Spleen (tissue), 11 donors: ENCODE results near the gene NFYC. TPM values are rescaled to one million over a fixed set of nuclear protein-coding genes. Genes with fewer than 3 reads are reported as not detected.
"Not testable (repeated sequence)": the region's sequence is repeated elsewhere in the genome, so short reads cannot be mapped to it uniquely, and the experiment has no call there.

Source experiments
- DNase-seq: peaks from one replicate; pipeline ENCODE4 v3.0.0-alpha.2; 2020
- H3K27ac ChIP-seq, 8 donors: fragments of 200-600 bp; sonication (generic) in 7 of 8; 1 replicate in 4 of 8; 2 replicates in 4 of 8; pipeline versions ENCODE4 v1.5.0 to v1.8.0; 2016 to 2021; ENCODE audit warnings: inconsistent platforms in 4 of 8, mild to moderate bottlenecking in 4 of 8, moderate library complexity in 1 of 8
- H3K27me3 ChIP-seq, 7 donors: fragments of 200-600 bp; sonication (generic) in 6 of 7; replicated peaks in 1 of 7; 1 replicate in 4 of 7; 2 replicates in 3 of 7; pipeline versions ENCODE4 v1.5.0 to v1.8.0; 2016 to 2021; ENCODE audit warnings: inconsistent platforms in 3 of 7, mild to moderate bottlenecking in 1 of 7
- H3K36me3 ChIP-seq, 6 donors: fragments of 200-600 bp; sonication (generic) in 5 of 6; 1 replicate in 4 of 6; 2 replicates in 2 of 6; pipeline versions ENCODE4 v1.5.0 to v1.8.0; 2016 to 2021; ENCODE audit warnings: inconsistent platforms in 2 of 6
- H3K4me1 ChIP-seq, 6 donors: fragments of 200-600 bp; sonication (generic) in 5 of 6; 1 replicate in 3 of 6; 2 replicates in 3 of 6; pipeline versions ENCODE4 v1.5.0 to v1.8.0; 2016 to 2021; ENCODE audit warnings: inconsistent platforms in 3 of 6
- H3K4me3 ChIP-seq, 8 donors: fragments of 200-600 bp; sonication (generic) in 7 of 8; 1 replicate in 4 of 8; 2 replicates in 4 of 8; pipeline versions ENCODE4 v1.5.0 to v1.8.0; 2016 to 2021; ENCODE audit warnings: inconsistent platforms in 4 of 8, mild to moderate bottlenecking in 4 of 8, moderate library complexity in 2 of 8
- H3K9me3 ChIP-seq, 8 donors: fragments of 200-600 bp; sonication (generic) in 7 of 8; 1 replicate in 4 of 8; 2 replicates in 4 of 8; pipeline versions ENCODE4 v1.5.0 to v1.8.0; 2016 to 2021; ENCODE audit warnings: inconsistent platforms in 4 of 8
- CTCF ChIP-seq, 11 experiments: fragments of 200-600 bp in 7 of 11; fragments of 450-650 bp in 4 of 11; sonication (generic) in 4 of 11; IDR thresholded peaks in 8 of 11; conservative IDR thresholded peaks in 3 of 11; 1 replicate in 7 of 11; 2 replicates in 4 of 11; pipeline versions ENCODE4 v1.4.0 to v1.8.0; 2016 to 2021; ENCODE audit warnings: antibody characterized with exemption in 11 of 11, inconsistent platforms in 4 of 11, mild to moderate bottlenecking in 1 of 11
- POLR2A ChIP-seq, 3 donors: fragments of 450-650 bp; IDR thresholded peaks; one replicate each; pipeline ENCODE4 v1.5.1; 2017; ENCODE audit warnings: antibody characterized with exemption in 3 of 3, mild to moderate bottlenecking in 1 of 3
- POLR2AphosphoS5 ChIP-seq, 3 donors: sonication (generic); formaldehyde crosslinking; IDR thresholded peaks; one replicate each; pipeline ENCODE4 v1.5.1; 2017; ENCODE audit warnings: antibody characterized with exemption in 3 of 3
- WGBS, 5 donors: extraction: QIAGEN DNeasy Blood & Tissue Kit in 3 of 5; methylation state at CpG; one replicate each; pipeline versions ENCODE4 v1.1.5 to v1.1.7; 2013 to 2018; 5-methylcytosine and 5-hydroxymethylcytosine counted together
- intact Hi-C: fragments of 100-400 bp; cut with DNase I; formaldehyde crosslinking; loops from one replicate; pipeline ENCODE4 v1.15.0; 2023; ENCODE audit warnings: low total_unique reads
- polyA plus RNA-seq, 3 donors: library from polyadenylated mRNA; stranded (reverse); fragments of 200-250 nt; gene quantifications; one replicate each; pipeline ENCODE4 v1.2.1, GENCODE V29; 2013
- total RNA-seq, 7 donors: library from RNA; depleted of rRNA in 3 of 7; stranded (reverse); fragments of >200 nt in 3 of 7; fragmentation: NEBNext Ultra II Directional in 4 of 7; extraction: Animal tissue kit (Norgen Biotek cat#: 25700) in 4 of 7; gene quantifications; one replicate each; pipeline versions ENCODE4 v1.1.0 to v1.2.1, GENCODE V29; 2016 to 2021
- donor health status: healthy with polysubstance abuse.
- donor health status: DM: no; HTN: no; CAD: no; lungs with moderate emphysema.
- donor health status: DM: no; HTN: no; CAD: no.
- donor health status: Bipolar disorder and iron deficiency.
- donor health status: healthy.
- donor health status: DM: no; HTN: no; CAD: no.
- donor health status: DM: yes; HTN: yes; CAD: no.

NFYC gene
- total and polyA plus RNA-seq, 10 donors, result 34.6 to 99.0 (median 67.7) TPM

- Histone ChIP-seq H3K36me3 (peaks cover 0 to 6% (median 0%) of the 10 kb centered on the region in 6 donors), H3K27me3 (no peaks in the 10 kb centered on the region), H3K4me1 (peaks cover 62 to 93% (median 91%) of the 10 kb centered on the region in 6 donors), H3K9me3 (no peaks in the 10 kb centered on the region), H3K4me3 (peak overlapping the region in 1 of 8 donors; percentile 0), H3K27ac (peak overlapping the region in 7 of 8 donors; percentile 14 to 100 (median 55))
- no peak for DNase-seq
- 59 to 77% (median 73%) methylated on average over 4 of the region's 4 CpGs for WGBS, 5 donors
- intact Hi-C loops, result no loop called here
- TF ChIP-seq POLR2AphosphoS5 (IDR thresholded peaks at IDR 0.05), result no peak
- TF ChIP-seq POLR2A (IDR thresholded peaks at IDR 0.05), result no peak
- TF ChIP-seq CTCF (IDR thresholded peaks at IDR 0.05 in 8 of 11, conservative IDR thresholded peaks at IDR 0.05 in 3 of 11), result no peak
These were observed 4.8 kb downstream of the NFYC start for GRCh38 chr1:40696294-40696693.

- 66 to 77% (median 71%) methylated on average over 5 of the region's 5 CpGs for WGBS, 5 donors
- peak overlapping the region in 1 of 8 donors; percentile 0 for H3K4me3 ChIP-seq
- peaks cover 0 to 6% (median 0%) of the 10 kb centered on the region in 6 donors for H3K36me3 ChIP-seq
- no peaks in the 10 kb centered on the region for H3K9me3 ChIP-seq
- no peak for TF ChIP-seq CTCF (IDR thresholded peaks at IDR 0.05 in 8 of 11, conservative IDR thresholded peaks at IDR 0.05 in 3 of 11)
- TF ChIP-seq POLR2A (IDR thresholded peaks at IDR 0.05), result no peak
- no peak for TF ChIP-seq POLR2AphosphoS5 (IDR thresholded peaks at IDR 0.05)
- H3K27ac ChIP-seq, result peak overlapping the region in 3 of 8 donors; percentile 67 to 100 (median 97)
- H3K27me3 ChIP-seq, result no peaks in the 10 kb centered on the region
- H3K4me1 ChIP-seq, result peaks cover 65 to 100% (median 98%) of the 10 kb centered on the region in 6 donors
- no peak for DNase-seq
- intact Hi-C loops, result no loop called here
These were observed 5.9 kb downstream of the NFYC start for GRCh38 chr1:40697436-40697835.

- H3K4me1 ChIP-seq, result peaks cover 57 to 100% (median 96%) of the 10 kb centered on the region in 6 donors
- intact Hi-C loops, result no loop called here
- 71 to 85% (median 77%) methylated on average over 6 of the region's 6 CpGs for WGBS, 5 donors
- peak overlapping the region in 1 of 8 donors; percentile 3 for H3K4me3 ChIP-seq
- peak overlapping the region in 5 of 8 donors; percentile 41 to 67 (median 59) for H3K27ac ChIP-seq
- TF ChIP-seq POLR2AphosphoS5 (IDR thresholded peaks at IDR 0.05) (no peak), POLR2A (IDR thresholded peaks at IDR 0.05) (no peak), CTCF (IDR thresholded peaks at IDR 0.05 in 8 of 11, conservative IDR thresholded peaks at IDR 0.05 in 3 of 11) (no peak)
- no peaks in the 10 kb centered on the region for H3K27me3 ChIP-seq
- H3K9me3 ChIP-seq, result no peaks in the 10 kb centered on the region
- no peak for DNase-seq
- peaks cover 0 to 6% (median 0%) of the 10 kb centered on the region in 6 donors for H3K36me3 ChIP-seq
These were observed 8.3 kb downstream of the NFYC start for GRCh38 chr1:40699787-40700186.

- H3K9me3 ChIP-seq, result no peaks in the 10 kb centered on the region
- WGBS, 5 donors, result 44 to 62% (median 54%) methylated on average over 3 of the region's 3 CpGs
- intact Hi-C loops, result no loop called here
These were observed 10.2 kb downstream of the NFYC start for GRCh38 chr1:40701684-40702083.

GRCh38 chr1:40702810-40703209 is 11.3 kb downstream of the NFYC start:
- H3K4me3 ChIP-seq, result not testable (repeated sequence)
- H3K27ac ChIP-seq, result peak overlapping the region in 2 of 8 donors; percentile 45 to 48

More at GRCh38 chr1:40701684-40702083, 10.2 kb downstream of the NFYC start:
- Histone ChIP-seq H3K4me3 (no peak overlapping the region), H3K36me3 (peaks cover 0 to 1% (median 0%) of the 10 kb centered on the region in 6 donors), H3K27me3 (no peaks in the 10 kb centered on the region), H3K27ac (peak overlapping the region in 3 of 8 donors; percentile 20 to 28 (median 27)), H3K4me1 (peaks cover 39 to 96% (median 81%) of the 10 kb centered on the region in 6 donors)
- TF ChIP-seq POLR2A (IDR thresholded peaks at IDR 0.05), result no peak
- TF ChIP-seq CTCF (IDR thresholded peaks at IDR 0.05 in 8 of 11, conservative IDR thresholded peaks at IDR 0.05 in 3 of 11), result no peak
- no peak for TF ChIP-seq POLR2AphosphoS5 (IDR thresholded peaks at IDR 0.05)
- no peak for DNase-seq

More at GRCh38 chr1:40702810-40703209, 11.3 kb downstream of the NFYC start:
- DNase-seq, intact Hi-C loops, H3K27me3 ChIP-seq, H3K9me3 ChIP-seq, H3K36me3 ChIP-seq: not testable (repeated sequence)
- 75 to 88% (median 83%) methylated on average over 9 of the region's 9 CpGs for WGBS, 5 donors
- peaks cover 30 to 88% (median 72%) of the 10 kb centered on the region in 6 donors for H3K4me1 ChIP-seq
